ENCODE results near the gene U2AF2. TPM values are rescaled to one million over a fixed set of nuclear protein-coding genes. Genes with fewer than 3 reads are reported as not detected.

U2AF2 gene
- total RNA-seq, 2 experiments from 2014 or later: 211 to 264 TPM

- H3K36me3 ChIP-seq (ENCODE audit: insufficient read depth, low read length): peaks cover 96% of the 10 kb centered on the region
These were observed 28.8 kb downstream of the U2AF2 start for GRCh38 chr19:55683449-55684261.

DNA sequence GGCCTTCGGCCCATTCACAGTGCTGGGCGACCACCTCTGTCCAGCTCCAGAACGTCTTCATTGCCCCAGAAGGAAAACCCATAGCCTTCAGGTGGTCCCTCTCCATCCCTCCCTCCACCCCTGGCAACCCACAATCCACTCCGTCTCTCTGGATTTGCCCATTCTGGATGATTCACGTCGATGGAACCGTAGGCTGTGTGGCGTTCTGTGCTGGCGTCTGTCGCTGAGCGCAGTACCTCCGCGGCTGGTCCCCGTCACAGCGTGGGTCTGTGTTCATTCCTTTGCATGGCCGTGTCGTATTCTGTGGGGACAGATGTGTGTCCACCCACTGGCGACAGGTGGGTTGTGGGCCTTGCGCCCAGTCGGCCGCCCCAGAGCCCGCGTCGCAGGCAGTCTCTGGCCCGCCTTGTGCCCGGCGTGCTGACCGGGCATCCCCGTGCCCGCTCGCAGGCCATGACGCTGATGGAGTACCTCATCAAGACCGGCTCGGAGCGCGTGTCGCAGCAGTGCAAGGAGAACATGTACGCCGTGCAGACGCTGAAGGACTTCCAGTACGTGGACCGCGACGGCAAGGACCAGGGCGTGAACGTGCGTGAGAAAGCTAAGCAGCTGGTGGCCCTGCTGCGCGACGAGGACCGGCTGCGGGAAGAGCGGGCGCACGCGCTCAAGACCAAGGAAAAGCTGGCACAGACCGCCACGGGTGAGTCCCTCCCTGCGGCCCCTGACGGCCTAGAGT lies 30.3 kb downstream of the U2AF2 start:
- ChIA-PET CTCF (ENCODE audit: unreplicated experiment) (no interaction called here), POLR2A (no interaction called here)
- DNase-seq (ENCODE audit: low spot score): no peak
- peaks cover 49% of the 10 kb centered on the region for H3K79me2 ChIP-seq (ENCODE audit: insufficient read depth, low read depth, low read length)
- no peak overlapping the region for H2AFZ ChIP-seq (ENCODE audit: low read length)
- H3K36me3 ChIP-seq (ENCODE audit: insufficient read depth, low read length): peaks cover 96% of the 10 kb centered on the region
- H3K4me3 ChIP-seq (ENCODE audit: low read depth, low read length, poor library complexity, severe bottlenecking): no peak overlapping the region
- intact Hi-C loops (cut with micrococcal nuclease; ENCODE audit: unreplicated experiment): no loop called here
- H3K4me2 ChIP-seq (ENCODE audit: low read length): no peak overlapping the region
- no peaks in the 10 kb centered on the region for H3K9me2 ChIP-seq (ENCODE audit: insufficient read depth, low read length)
- H3K9me3 ChIP-seq (ENCODE audit: low read length): no peaks in the 10 kb centered on the region
- no peak overlapping the region for H3K27ac ChIP-seq (ENCODE audit: low read depth, low read length, poor library complexity, severe bottlenecking)
- TF ChIP-seq, protein P1, sequence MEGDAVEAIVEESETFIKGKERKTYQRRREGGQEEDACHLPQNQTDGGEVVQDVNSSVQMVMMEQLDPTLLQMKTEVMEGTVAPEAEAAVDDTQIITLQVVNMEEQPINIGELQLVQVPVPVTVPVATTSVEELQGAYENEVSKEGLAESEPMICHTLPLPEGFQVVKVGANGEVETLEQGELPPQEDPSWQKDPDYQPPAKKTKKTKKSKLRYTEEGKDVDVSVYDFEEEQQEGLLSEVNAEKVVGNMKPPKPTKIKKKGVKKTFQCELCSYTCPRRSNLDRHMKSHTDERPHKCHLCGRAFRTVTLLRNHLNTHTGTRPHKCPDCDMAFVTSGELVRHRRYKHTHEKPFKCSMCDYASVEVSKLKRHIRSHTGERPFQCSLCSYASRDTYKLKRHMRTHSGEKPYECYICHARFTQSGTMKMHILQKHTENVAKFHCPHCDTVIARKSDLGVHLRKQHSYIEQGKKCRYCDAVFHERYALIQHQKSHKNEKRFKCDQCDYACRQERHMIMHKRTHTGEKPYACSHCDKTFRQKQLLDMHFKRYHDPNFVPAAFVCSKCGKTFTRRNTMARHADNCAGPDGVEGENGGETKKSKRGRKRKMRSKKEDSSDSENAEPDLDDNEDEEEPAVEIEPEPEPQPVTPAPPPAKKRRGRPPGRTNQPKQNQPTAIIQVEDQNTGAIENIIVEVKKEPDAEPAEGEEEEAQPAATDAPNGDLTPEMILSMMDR (conservative IDR thresholded peaks at IDR 0.05; ENCODE audit: low read length): no peak
- no peak for TF ChIP-seq EZH2phosphoT487 (IDR thresholded peaks at IDR 0.05; ENCODE audit: borderline replicate concordance, low read depth, low read length)
- no peaks in the 10 kb centered on the region for H4K20me1 ChIP-seq (ENCODE audit: insufficient read depth, low read length)
- BruUV-seq (replicated peaks): no TSS peak
- H3K4me1 ChIP-seq (ENCODE audit: insufficient read depth, low read length, poor library complexity, severe bottlenecking): peaks cover 7% of the 10 kb centered on the region

More at GRCh38 chr19:55683449-55684261, 28.8 kb downstream of the U2AF2 start:
- H3K79me2 ChIP-seq (ENCODE audit: insufficient read depth, low read depth, low read length): peaks cover 64% of the 10 kb centered on the region
- BruUV-seq (replicated peaks): no TSS peak
- H4K20me1 ChIP-seq (ENCODE audit: insufficient read depth, low read length): no peaks in the 10 kb centered on the region
- H2AFZ ChIP-seq (ENCODE audit: low read length): no peak overlapping the region
- no peaks in the 10 kb centered on the region for H3K9me2 ChIP-seq (ENCODE audit: insufficient read depth, low read length)
- intact Hi-C loops (cut with micrococcal nuclease; ENCODE audit: unreplicated experiment): no loop called here
- ChIA-PET CTCF (ENCODE audit: unreplicated experiment) (interaction anchor here (0.6 kb wide), 1 partner anchor 455 kb away, joined by 3 read pairs; the partner anchor contains the start of gene TMEM86B), POLR2A (no interaction called here)
- no peak for DNase-seq (ENCODE audit: low spot score)
- H3K27ac ChIP-seq (ENCODE audit: low read depth, low read length, poor library complexity, severe bottlenecking): no peak overlapping the region
- no peak overlapping the region for H3K4me2 ChIP-seq (ENCODE audit: low read length)
- TF ChIP-seq, protein P1 (conservative IDR thresholded peaks at IDR 0.05; ENCODE audit: low read length): no peak
- no peak for TF ChIP-seq EZH2phosphoT487 (IDR thresholded peaks at IDR 0.05; ENCODE audit: borderline replicate concordance, low read depth, low read length)
- H3K4me3 ChIP-seq (ENCODE audit: low read depth, low read length, poor library complexity, severe bottlenecking): no peak overlapping the region
- H3K9me3 ChIP-seq (ENCODE audit: low read length): no peaks in the 10 kb centered on the region
- H3K4me1 ChIP-seq (ENCODE audit: insufficient read depth, low read length, poor library complexity, severe bottlenecking): peaks cover 22% of the 10 kb centered on the region

All from OCI-LY7 (cell line).